Midbrain (tissue), 1 donor: Measurements from ENCODE around the gene RCAN1.
"Not testable (repeated sequence)": the region's sequence is repeated elsewhere in the genome, so short reads cannot be mapped to it uniquely, and the experiment has no call there.

Experiments
- DNase-seq: peaks from one replicate; lab custom pipeline; 2025; lab: John Stamatoyannopoulos, UW

The RCAN1 gene

GRCh38 chr21:34514576-34515115 is 100.3 kb downstream of the RCAN1 start:
- DNase-seq: no peak

- no peak for DNase-seq
Measured at GRCh38 chr21:34513129-34513675, 101.7 kb downstream of the RCAN1 start.

- DNase-seq: no peak
Measured at GRCh38 chr21:34511787-34512455, 103.0 kb downstream of the RCAN1 start, which contains the start of gene KCNE1. Gene KCNE1, minus strand, starts transcription at chr21:34512210. Its CDS starts 62,576 bp downstream, at chr21:34449634.

- DNase-seq: no peak
Measured at GRCh38 chr21:34511181-34511580, 103.7 kb downstream of the RCAN1 start.

GRCh38 chr21:34510148-34511142 is 104.5 kb downstream of the RCAN1 start:
- peak; percentile 41 for DNase-seq

- DNase-seq: no peak
Measured at GRCh38 chr21:34509151-34509550, 105.8 kb downstream of the RCAN1 start.

- no peak for DNase-seq
Measured at GRCh38 chr21:34504595-34504994, 110.3 kb downstream of the RCAN1 start.

GRCh38 chr21:34502480-34503106 is 112.3 kb downstream of the RCAN1 start:
- no peak for DNase-seq

GRCh38 chr21:34501716-34502115 is 113.2 kb downstream of the RCAN1 start:
- no peak for DNase-seq

- no peak for DNase-seq
Measured at GRCh38 chr21:34500191-34500590, 114.7 kb downstream of the RCAN1 start.

GRCh38 chr21:34499116-34499515 is 115.8 kb downstream of the RCAN1 start:
- no peak for DNase-seq

GRCh38 chr21:34498623-34499022 is 116.3 kb downstream of the RCAN1 start:
- no peak for DNase-seq

GRCh38 chr21:34483854-34484253 is 131.1 kb downstream of the RCAN1 start:
- DNase-seq: not testable (repeated sequence)

GRCh38 chr21:34483435-34483834 is 131.5 kb downstream of the RCAN1 start:
- DNase-seq: not testable (repeated sequence)

- not testable (repeated sequence) for DNase-seq
Measured at GRCh38 chr21:34467333-34467732, 147.6 kb downstream of the RCAN1 start.
